GM19025 (cell line): ENCODE measurements around the gene PDZD7.

ENCODE experiments used
- ATAC-seq: cut with Tn5 transposase; IDR thresholded peaks from one replicate; pipeline ENCODE4 v1.9.1; 2021; ENCODE audit warnings: mild to moderate bottlenecking, low read depth, moderate library complexity; ENCODE audit not compliant: unreplicated experiment

Gene PDZD7

DNA sequence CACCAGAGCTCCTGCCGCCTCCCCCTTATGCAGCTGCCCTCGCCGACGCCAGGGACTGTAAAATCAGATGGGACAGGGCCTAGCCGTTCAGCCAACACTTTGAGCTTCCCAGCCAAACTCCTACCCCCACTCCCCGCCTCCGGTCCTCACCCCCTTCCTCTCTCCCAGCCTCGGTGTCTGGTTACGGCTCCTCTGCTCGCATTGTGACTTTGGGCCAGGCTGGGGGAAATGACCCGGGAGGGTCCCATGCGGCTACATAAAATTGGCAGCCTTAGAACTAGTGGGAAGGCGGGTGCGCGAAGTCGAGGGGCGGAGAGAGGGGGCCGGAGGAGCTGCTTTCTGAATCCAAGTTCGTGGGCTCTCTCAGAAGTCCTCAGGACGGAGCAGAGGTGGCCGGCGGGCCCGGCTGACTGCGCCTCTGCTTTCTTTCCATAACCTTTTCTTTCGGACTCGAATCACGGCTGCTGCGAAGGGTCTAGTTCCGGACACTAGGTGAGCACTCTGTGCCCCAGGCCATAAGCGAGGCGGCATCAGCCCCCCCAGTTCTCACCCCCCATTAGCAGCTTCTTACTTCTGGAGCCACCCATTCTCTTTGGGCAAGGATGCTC, 30.8 kb upstream of the PDZD7 start, which contains the start of gene KAZALD1:
KAZALD1 (plus strand) TSS at position 366 of the 608 bp plus-strand sequence. CDS start 604 bp downstream, outside the sequence.
- ATAC-seq: no peak

DNA sequence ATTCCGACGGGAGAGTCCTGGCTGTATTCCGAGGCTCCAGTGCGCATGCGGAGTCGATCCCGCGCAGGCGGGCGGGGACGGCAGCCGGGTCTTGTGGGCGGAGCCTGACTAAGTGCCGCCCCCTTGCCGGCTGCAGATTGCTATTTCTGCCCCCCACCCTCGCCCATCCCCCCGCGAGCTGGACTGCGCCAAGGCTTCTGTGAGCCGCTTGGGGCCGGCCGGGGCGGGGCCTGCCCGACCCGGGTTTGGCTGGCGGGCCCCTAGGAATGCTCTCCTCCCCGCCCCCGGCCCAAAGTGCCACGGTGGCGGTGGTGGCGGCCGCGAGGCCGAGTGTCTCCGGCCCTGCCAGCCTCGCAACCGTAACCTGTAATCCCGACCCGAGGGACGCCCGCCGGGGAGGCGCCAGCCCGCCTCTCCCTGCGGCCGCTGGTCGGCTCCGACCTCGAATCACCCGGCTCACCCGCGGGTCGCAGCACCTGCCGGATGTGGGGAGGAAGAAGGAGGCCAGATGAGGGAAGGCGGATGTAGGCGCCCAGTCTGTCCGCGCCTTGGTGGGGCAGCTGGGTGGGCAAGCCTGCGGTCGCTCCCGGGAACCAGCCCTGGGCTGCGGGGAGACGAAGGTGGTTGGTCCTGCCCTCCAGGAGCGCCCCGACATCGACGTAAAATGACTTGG, 30.2 kb upstream of the PDZD7 start:
- peak; percentile 65 for ATAC-seq

DNA sequence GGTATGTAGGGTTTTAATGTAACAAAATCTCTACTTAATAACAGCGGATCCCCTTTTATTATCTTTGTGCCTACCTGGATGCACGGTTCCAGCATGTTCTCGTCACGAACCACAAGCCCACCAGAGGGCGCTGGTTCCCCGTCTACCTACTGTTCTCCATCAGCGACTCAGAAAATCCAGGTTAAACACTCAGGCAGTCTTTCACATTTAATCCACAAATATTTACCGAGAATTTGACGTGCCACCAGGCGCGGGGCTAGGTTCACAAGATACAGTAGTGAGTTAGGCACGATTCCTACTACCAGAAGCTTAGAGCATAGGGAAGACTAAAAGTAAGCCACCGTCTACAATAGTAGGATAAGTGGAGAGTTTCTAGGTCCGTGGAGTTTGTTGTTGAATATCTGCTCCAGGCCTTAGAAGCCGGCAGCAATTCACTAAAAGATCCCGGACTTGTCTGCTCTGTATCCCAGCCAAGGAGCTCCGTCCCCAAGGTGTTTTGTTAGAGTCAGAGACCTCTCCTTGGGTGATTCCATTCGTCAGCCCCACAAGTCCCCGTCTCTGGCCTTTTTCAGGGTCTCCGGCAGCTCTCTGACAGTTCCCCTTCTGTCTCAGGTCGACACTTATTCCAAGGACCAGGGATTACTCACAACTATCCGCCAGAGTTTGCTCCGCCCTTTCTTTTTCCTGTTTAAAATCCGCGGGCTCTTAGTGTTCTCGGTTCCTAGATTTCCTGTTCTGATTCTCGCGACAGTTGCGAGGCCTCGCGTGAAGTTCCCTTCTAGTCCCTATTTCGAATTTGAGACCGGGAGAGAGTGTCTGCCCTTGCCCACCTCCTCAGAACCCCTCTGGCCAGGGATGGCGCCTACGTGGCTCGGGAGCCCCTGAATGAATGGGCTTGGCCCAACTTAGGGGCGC, 29.4 kb upstream of the PDZD7 start:
- ATAC-seq: peak; percentile 33

DNA sequence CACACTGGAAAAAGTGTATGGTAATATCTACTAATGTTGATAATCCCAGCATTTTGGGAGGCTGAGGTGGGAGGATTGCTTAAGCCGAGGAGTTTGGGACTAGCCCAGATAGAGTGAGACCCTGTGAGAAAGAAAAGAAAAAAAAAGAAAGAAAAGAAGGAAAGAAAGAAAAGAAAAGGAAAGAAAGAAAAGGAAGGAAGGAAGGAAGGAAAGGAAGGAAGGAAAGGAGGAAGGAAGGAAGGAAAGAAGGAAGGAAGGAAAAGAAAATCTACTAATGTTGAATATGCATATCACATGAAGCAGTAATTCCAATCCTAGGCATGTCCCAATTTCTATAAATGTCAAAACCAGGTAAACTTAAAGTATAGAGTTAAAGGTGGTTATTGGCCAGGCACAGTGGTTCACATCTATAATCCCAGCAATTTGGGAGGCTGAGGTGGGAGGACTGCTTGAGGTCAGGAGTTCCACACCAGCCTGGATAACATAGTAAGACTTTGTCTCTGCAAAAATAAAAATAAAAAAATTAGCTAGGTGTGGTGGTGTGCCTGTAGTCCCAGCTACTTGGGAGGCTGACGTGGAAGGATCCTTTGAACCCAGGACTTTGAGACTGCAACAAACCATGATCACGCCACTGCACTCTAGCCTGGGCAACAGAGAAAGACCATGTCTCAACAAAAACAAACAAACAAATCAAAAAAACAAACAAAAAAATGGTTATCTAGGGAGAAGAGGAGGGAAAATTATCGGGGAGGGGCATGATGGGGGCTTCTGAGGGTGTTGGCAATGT, 25.6 kb upstream of the PDZD7 start:
- ATAC-seq: no peak

DNA sequence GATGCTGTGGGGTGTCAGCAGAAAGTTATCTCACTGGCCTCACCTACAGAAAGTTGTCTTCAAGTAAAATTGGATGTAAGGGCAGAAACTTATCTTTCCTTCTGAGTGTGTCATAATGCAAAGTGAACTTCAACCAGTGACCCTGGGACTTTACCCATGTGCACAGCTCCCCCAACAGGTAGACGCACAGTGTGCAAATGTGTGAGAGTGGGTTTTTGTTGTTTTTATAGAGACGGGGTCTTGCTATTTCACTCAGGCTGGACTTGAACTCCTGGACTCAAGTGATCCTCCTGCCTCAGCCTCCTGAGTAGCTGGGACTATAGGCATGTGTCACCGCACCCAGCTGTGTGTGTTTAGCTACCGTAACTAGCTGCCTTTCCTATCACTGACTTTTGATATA, 24.5 kb upstream of the PDZD7 start:
- no peak for ATAC-seq

DNA sequence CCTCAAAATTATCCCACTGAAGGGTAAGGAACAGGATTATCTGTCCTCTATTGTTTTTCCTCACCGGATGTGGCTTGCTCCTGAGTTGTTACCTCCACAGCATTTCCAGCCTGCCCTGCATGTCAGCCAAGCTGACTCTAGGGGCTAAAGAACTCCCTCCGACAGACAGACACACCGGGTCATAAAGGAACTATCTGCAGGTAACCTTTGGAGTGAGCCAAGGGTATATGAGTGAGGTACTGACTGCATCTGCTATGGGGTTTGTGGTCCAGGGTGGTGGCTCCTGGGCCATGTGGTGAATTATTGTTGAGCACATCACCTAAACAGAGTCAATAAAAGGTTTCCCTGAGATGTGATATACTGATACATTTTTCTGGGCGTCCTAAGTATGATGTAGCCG, 23.9 kb upstream of the PDZD7 start:
- ATAC-seq: no peak

DNA sequence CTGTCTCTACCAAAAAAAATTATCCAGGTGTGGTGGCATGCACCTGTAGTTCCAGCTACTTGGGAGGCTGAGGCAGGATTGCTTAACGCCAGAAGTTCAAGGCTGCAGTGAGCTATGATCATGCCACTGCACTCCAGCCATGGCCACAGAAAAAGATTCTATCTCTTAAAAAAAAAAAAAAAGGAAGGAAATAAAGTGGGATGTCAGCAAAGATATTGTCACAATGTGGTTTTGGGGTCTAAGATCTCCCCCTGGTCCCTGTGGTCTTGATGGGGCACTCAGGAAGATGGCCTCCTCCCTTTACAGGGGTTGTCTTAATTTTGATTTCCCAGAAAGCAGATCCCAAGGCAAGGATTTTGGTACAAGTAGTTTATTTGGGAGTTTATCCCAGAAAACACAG, 23.4 kb upstream of the PDZD7 start:
- no peak for ATAC-seq

DNA sequence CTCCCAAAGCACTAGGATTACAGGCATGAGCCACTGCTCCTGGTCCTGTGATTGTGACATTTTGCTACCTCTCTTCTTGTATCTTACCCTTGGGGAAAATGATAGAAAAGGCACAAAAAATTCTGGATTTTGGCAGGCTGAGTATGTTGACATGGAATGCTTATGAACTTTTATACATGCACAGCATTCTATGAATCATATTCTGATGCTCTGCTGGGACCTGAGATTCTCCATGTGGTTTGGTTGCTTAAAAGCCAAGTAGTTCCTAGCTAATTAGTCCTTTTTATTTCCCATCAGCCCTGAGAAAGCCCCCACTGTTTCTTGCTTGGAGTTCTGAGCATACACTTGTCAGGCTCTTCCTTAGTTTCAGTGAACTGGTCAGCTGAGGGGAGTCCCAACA, 22.6 kb upstream of the PDZD7 start:
- ATAC-seq: no peak

DNA sequence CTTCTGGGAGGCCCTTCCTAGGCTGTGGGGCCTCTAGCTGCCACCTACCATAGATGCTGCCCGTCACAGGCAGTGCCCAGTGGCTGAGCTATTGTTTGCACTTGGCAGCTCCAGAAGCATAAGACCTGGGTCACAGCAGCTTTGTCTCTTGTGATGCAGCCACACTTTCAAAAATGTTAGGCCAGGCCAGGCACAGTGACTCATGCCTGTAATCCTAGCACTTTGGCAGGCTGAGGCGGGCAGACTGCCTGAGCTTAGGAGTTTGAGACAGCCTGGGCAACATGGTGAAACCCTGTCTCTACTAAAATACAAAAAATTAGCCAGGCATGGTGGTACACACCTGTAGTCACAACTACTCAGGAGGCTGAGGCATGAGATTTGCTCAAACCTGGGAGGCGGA, 21.4 kb upstream of the PDZD7 start:
- no peak for ATAC-seq

DNA sequence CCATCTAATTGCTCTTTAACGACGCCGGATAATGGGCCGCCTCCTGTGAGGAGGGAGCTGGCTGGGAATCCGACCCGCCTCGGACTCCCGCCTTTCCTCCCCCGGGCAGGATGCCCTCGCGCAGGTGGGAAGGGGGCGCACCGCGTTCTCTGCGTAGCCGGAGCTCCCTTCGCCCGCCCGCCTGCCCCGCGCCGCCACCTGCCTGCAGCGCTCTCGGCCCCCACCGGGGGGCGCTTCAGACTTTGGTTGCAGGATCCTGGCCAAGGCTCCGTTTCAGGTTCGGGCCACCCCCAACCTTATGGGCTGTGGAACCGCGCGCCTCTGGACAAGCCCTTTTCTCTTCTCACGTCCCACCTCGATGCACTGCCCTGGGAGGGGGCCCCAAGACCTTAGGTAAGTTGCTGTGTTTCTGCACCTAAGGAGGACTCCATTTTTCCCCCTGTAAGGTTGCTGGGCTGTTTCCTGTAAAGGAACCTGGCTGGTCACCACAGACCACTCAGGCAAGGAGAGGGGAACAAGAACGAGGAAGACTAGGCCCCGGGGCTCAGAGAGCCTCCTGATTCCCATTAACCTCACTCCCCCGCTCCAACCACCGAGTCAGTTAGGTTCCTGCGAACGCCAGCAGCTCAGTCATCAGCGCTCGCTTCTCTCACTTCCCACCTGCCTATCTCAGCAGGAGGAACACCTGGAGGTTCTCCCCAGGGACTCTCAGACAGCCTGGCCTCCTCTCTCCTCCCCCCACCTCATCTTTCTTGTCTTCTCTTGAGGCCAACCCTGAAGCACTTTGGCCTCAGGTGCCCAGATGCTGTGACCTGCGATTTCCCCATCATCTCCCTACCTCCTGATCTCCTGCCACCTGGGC, 19.5 kb upstream of the PDZD7 start:
- ATAC-seq: no peak

DNA sequence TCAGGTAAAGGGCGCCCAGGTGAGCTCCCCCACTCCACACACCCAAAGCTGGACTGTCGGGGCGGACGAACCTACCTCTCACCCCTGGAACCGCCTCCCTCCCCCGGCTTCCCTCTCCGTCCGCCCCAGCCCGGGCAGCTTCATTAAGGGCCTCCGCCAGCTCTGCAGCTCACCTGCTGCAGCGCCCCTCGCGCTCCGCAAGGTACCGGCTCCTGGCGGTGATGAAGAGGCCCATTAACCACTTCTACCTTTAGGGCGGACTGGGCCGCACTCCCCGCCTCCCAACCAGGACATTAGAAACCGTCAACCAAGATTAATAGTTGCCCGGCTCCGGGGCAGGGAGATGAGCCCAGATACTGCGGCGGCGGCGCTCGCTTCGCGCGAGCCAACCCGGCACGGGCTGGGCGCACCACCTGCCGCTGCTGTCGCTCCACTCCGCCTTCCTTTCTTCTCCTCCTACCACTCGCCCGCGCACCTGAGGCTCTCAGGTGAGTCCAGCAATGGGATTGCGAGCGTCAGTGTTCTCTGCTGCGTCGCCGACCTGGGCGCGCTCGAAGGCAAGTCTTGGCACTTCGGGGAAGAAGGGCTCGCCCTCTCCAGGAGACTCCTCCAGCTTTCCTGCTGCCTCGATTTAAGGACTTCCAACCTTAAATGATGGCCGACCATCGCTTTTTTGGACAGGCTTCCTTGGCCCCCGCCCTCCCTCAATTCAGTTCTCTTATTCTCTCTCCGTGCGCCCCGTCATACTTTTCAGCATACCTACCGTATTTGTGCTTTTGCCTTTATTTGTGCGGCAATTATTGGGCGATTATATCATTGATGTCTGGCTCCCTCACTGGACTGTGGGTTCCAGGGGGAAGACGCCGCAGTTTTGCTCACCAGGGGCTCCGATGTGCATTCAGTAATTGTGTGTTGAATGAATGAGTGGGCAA, 17.3 kb upstream of the PDZD7 start:
- no peak for ATAC-seq

DNA sequence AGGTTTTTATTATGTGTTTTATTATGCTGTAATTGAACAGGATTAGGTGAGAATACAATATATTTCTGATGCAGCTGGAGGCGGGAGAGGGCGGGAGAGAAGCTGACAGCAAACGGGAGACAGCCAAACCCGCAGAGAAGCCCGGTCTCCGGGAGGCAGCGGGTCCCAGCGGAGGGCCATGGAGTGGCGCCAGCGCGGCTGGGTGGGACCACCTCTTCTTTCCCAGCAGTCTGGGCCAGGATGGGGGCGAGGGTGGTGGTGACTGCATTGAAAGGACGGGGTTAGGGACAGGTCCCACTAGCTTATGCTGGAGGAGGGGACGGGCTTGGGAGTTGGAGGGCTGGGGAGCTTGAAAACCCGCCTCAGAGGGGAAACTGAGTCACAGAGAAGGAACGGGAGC, 16.3 kb upstream of the PDZD7 start:
- no peak for ATAC-seq

DNA sequence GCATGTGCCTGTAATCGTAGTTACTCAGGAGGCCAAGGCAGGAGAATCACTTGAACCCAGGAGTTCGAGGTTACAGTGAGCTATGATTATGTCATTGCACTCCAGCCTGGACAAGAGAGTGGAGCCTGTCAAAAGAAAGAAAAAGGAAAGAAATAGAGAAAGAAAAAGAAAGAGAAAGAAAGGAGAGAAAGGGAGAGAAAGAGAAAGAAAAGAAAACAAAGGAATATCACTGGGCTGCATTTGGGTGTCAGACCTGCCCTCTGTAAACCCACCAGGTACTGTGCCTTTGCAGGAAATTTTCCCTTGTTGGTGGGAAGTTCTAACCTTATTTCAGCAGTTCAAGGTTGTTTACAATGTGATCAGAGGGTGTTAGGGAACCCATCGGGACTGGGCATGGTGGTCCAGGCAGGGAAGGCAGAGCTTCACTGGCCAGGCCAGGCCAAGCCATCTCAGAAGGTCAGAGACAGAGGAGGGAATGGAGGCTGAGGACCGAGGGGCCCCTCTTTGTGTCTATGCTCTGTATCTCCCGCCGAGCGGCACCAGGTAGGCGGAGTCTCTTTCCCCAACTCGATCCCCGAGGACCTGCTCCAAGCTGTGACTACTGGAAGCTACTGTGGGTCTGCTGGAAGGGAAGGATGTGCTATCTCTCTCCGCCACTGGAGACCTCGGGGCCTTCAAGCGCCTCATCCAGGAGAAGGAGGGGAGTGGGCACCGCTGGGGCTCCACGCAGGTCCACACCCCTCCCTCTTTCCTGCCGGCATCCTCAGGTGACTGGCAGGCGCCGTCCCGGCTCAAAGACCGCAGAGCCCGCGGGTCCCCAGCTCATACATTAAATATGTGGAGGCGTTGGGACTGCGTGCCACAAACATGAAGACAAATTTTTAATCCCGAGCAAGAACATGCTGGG, 15.7 kb upstream of the PDZD7 start:
- no peak for ATAC-seq

DNA sequence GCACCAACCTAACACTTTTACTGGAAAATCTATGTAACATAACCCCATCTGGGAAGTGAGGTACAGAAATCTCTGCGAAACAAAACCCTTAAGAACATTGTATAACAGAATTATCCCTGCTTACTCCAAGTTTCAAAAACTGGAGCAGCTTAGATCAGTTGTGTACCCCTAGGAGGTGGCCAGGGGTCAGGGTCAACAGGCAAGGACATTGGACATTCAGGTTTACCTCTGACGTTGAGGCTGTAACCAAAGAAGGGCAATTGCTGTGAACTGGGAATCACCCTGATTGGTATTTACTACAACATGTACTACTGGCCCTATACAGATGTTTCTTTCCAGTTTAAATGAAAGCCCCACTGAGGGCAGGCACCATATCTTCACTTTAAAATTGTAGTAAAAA, 13.2 kb upstream of the PDZD7 start:
- ATAC-seq: no peak

DNA sequence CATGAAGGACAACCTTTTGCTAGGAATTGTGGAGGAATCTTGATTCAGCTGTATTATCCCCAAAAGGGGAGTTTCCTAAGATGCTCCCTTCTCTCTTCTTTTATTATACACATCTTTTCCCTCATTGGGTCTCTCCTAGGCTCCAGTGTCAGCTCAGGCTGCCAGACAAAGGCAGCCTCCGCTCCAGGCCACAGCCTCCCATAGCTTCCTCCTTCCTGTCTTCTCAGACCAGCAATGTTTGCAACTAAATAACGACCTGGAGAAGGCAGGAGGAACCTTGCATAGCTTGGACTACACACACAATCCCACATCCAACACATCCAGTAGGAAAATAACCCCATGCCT, 12.4 kb upstream of the PDZD7 start:
- ATAC-seq: no peak

DNA sequence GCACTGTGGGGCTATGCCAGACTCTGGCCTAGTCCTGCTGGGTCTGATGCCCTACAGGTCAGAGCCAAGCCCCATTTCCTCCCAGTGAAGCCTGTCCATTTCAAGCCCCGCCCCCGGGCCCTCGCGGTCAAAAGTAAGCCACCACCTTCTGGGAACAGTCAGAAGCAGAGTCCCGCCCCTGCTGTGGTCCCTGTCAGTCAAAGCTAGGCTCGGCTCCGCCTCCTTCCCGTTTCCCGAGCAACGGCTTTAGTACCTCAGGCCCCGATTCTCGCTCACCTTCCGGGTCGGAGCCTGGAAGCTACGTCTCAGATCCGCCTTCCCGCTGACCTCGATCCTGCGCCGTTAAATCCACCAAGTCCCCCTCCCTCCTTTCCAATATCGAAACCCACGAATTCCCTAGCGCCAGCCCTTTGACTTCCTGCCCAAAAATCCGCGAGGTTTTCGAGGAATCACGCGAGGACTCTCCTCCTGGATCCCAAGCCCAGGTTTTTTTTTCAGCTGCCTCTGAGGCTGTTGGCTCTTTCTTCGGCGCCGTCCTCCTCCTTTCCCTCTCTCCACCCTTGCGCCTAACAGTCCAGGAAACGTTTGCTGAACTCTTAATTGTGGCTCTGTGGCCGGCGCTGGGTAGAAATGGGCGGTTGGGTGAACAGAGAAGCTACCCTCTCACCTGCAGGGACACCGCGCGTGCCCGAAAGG, 11.9 kb upstream of the PDZD7 start:
- peak; percentile 97 for ATAC-seq

DNA sequence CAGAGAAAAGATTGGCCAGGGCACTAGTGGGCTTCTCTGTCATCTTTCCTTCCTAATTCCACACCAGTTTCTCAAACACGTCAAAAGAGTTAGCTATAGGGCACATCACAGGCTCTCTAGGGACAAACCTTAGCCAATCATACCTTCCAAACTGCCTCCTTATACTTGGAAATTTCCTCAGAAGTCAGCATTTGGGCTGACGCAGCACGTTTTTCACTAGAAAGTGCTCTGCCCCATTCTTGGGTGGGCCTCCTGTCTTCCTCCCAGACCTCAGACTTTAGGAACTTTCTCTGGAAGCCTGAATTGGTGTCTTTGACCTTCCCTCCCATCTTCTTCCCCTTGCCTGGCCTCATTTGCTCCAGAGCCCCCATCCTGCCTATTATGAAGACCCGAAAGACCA, 11.2 kb upstream of the PDZD7 start:
- no peak for ATAC-seq
